ENCODE data around the gene IPPK.
"Not testable (repeated sequence)": the region's sequence is repeated elsewhere in the genome, so short reads cannot be mapped to it uniquely, and the experiment has no call there.

Gene IPPK

GRCh38 chr9:92592946-92593861 is 76.7 kb downstream of the IPPK start:
- no peak for DNase-seq (ENCODE audit: low spot score)

GRCh38 chr9:92592537-92592936 is 77.4 kb downstream of the IPPK start:
- DNase-seq (ENCODE audit: low spot score): no peak

- DNase-seq (ENCODE audit: low spot score): no peak
Measured at GRCh38 chr9:92590377-92590776, 79.6 kb downstream of the IPPK start.

GRCh38 chr9:92589923-92590322 is 80.0 kb downstream of the IPPK start:
- DNase-seq (ENCODE audit: low spot score): no peak

- no peak for DNase-seq (ENCODE audit: low spot score)
Measured at GRCh38 chr9:92576175-92576574, 93.8 kb downstream of the IPPK start.

- not testable (repeated sequence) for DNase-seq (ENCODE audit: low spot score)
Measured at GRCh38 chr9:92573612-92574011, 96.3 kb downstream of the IPPK start.

- DNase-seq (ENCODE audit: low spot score): not testable (repeated sequence)
Measured at GRCh38 chr9:92571871-92572270, 98.1 kb downstream of the IPPK start.

- DNase-seq (ENCODE audit: low spot score): no peak
Measured at GRCh38 chr9:92564982-92565381, 104.9 kb downstream of the IPPK start.

- no peak for DNase-seq (ENCODE audit: low spot score)
Measured at GRCh38 chr9:92564504-92564903, 105.4 kb downstream of the IPPK start.

Data from kidney tubule cell (primary cell).